ENCODE data around the gene PHACTR3. TPM values are rescaled to one million over a fixed set of nuclear protein-coding genes. Genes with fewer than 3 reads are reported as not detected.

The PHACTR3 gene
- polyA plus RNA-seq, 1 donor (not counting 4 experiments of a cell fraction or from before 2014, with no cell fraction given): 2.6 TPM

GRCh38 chr20:59816146-59816738 lies 211.9 kb downstream of the PHACTR3 start:
- Histone ChIP-seq H3K9me1 (ENCODE audit: control insufficient read depth, extremely low read depth, insufficient read depth, low read length) (no peaks in the 10 kb centered on the region), H3K4me3 (ENCODE audit: control insufficient read depth in 2 of 3, extremely low read depth in 1 of 3, insufficient read depth in 2 of 3, low read depth in 1 of 3, low read length in 3 of 3) (no peak overlapping the region), H3K4me2 (ENCODE audit: control insufficient read depth, extremely low read depth, insufficient read depth, low read depth, low read length) (no peak overlapping the region), H4K20me1 (ENCODE audit: control insufficient read depth, extremely low read depth, insufficient read depth, low read length) (no peaks in the 10 kb centered on the region), H3K4me1 (ENCODE audit: control insufficient read depth, extremely low read depth, insufficient read depth, low read length) (peaks cover 7% of the 10 kb centered on the region), H3K9me3 (ENCODE audit: control insufficient read depth, low read depth, low read length) (no peaks in the 10 kb centered on the region), H2AFZ (ENCODE audit: control insufficient read depth, low read length) (no peak overlapping the region), H3K27ac (ENCODE audit: control insufficient read depth, insufficient read depth, low read length) (no peak overlapping the region), H3K9ac (ENCODE audit: control insufficient read depth, extremely low read depth, insufficient read depth, low read length) (no peak overlapping the region), H3K27me3 (ENCODE audit: control insufficient read depth, extremely low read depth, insufficient read depth, low read length) (peaks cover 16% of the 10 kb centered on the region), H3K36me3 (ENCODE audit: control insufficient read depth in 2 of 2, extremely low read depth in 1 of 2, insufficient read depth in 2 of 2, low read length in 2 of 2) (no peaks in the 10 kb centered on the region), H3K79me2 (ENCODE audit: control insufficient read depth, insufficient read depth, low read length) (no peaks in the 10 kb centered on the region)
- no peak for DNase-seq (ENCODE audit: low read depth, low spot score)
- dilution Hi-C loops (cut with MboI; ENCODE audit: extremely low pct_ligation_motif_present, low sequenced_read_pairs): no loop called here
- FAIRE-seq: no peak
- TF ChIP-seq EZH2 (IDR thresholded peaks at IDR 0.05; ENCODE audit: low read length) (no peak), CTCF (optimal IDR thresholded peaks at IDR 0.05 in 1 of 3, IDR thresholded peaks at IDR 0.05 in 1 of 3, conservative IDR thresholded peaks at IDR 0.05 in 1 of 3; ENCODE audit: extremely low read depth in 1 of 3, insufficient read depth in 2 of 3, low read length in 3 of 3) (no peak)

DNA sequence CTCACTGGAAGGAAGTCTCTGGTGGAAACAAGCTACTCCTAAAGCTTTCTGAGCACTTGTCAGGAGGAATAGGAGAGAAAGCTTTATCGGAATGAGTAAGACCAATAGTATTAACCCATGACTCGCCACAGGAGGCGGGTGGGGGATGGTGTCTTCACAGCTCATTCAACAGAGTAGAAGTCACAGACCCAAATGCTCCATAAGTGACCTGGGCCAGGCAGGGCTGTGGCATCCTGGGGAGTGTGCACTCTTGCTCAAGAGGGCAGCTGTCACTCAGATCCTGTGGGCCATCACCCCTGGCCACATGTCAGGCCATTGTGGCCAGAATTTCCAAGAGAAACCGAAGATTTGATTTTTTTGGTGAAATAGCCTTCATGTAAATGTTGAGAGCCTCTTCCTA lies 213.1 kb downstream of the PHACTR3 start:
- Histone ChIP-seq H3K79me2 (ENCODE audit: control insufficient read depth, insufficient read depth, low read length) (no peaks in the 10 kb centered on the region), H3K9ac (ENCODE audit: control insufficient read depth, extremely low read depth, insufficient read depth, low read length) (no peak overlapping the region), H4K20me1 (ENCODE audit: control insufficient read depth, extremely low read depth, insufficient read depth, low read length) (no peaks in the 10 kb centered on the region), H3K9me3 (ENCODE audit: control insufficient read depth, low read depth, low read length) (no peaks in the 10 kb centered on the region), H3K9me1 (ENCODE audit: control insufficient read depth, extremely low read depth, insufficient read depth, low read length) (no peaks in the 10 kb centered on the region), H3K4me1 (ENCODE audit: control insufficient read depth, extremely low read depth, insufficient read depth, low read length) (peaks cover 7% of the 10 kb centered on the region), H3K4me2 (ENCODE audit: control insufficient read depth, extremely low read depth, insufficient read depth, low read depth, low read length) (no peak overlapping the region), H2AFZ (ENCODE audit: control insufficient read depth, low read length) (no peak overlapping the region), H3K27me3 (ENCODE audit: control insufficient read depth, extremely low read depth, insufficient read depth, low read length) (peaks cover 12% of the 10 kb centered on the region), H3K36me3 (ENCODE audit: control insufficient read depth in 2 of 2, extremely low read depth in 1 of 2, insufficient read depth in 2 of 2, low read length in 2 of 2) (no peaks in the 10 kb centered on the region), H3K4me3 (ENCODE audit: control insufficient read depth in 2 of 3, extremely low read depth in 1 of 3, insufficient read depth in 2 of 3, low read depth in 1 of 3, low read length in 3 of 3) (no peak overlapping the region), H3K27ac (ENCODE audit: control insufficient read depth, insufficient read depth, low read length) (no peak overlapping the region)
- DNase-seq (ENCODE audit: low read depth, low spot score) (no peak), FAIRE-seq (no peak)
- TF ChIP-seq EZH2 (IDR thresholded peaks at IDR 0.05; ENCODE audit: low read length) (no peak), CTCF (optimal IDR thresholded peaks at IDR 0.05 in 1 of 3, IDR thresholded peaks at IDR 0.05 in 1 of 3, conservative IDR thresholded peaks at IDR 0.05 in 1 of 3; ENCODE audit: extremely low read depth in 1 of 3, insufficient read depth in 2 of 3, low read length in 3 of 3) (no peak)
- dilution Hi-C loops (cut with MboI; ENCODE audit: extremely low pct_ligation_motif_present, low sequenced_read_pairs): no loop called here
